ENCODE results near the gene RFT1. TPM values are rescaled to one million over a fixed set of nuclear protein-coding genes. Genes with fewer than 3 reads are reported as not detected.

The RFT1 gene
- total and polyA plus RNA-seq, 2 of the 13 experiments (the other 11 are each of a cell fraction or from before 2014, with no cell fraction given), result 23.2 to 37.0 TPM

DNA sequence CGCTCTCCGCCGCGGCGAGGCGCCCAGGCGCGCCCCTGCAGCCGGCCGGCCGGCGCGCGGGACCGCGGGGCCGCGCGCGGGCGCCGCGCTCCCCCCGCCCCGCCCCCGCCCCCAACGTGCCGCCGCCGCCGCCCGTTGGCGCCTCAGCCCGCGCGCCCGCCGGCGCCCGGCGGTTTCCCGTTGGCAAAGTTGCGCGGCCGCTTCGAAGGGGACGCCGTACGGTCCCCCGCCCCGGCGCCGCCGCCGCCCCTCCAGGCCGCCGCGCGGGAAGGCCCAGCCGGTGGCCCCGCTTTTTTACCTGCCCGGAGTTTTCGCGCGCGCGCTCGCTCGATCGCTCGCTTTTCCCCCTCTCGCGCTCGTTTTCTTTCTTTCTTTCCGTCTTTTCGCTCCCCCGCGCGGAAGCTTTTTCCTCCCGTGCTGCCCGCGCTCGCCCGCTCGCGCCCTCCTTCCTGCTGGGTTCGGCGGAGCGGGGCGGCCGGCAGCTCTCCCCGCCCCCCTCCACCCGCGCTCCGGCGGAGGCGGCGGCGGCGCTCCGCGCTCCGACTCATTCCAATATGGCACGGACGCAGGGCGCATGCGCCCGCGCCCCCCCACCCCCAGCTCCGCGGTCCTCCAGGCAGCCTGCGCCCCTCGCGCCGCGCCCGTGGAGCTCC, 84.6 kb downstream of the RFT1 start, which contains the start of gene SFMBT1 (continued):
- TF ChIP-seq RBFOX2 (IDR thresholded peaks at IDR 0.05; ENCODE audit: low read depth, low read length), result peak; percentile 77; the same call in 1 of the 2 replicates
- no peak for TF ChIP-seq FOXK2 (IDR thresholded peaks at IDR 0.05)
- TF ChIP-seq, protein P1, sequence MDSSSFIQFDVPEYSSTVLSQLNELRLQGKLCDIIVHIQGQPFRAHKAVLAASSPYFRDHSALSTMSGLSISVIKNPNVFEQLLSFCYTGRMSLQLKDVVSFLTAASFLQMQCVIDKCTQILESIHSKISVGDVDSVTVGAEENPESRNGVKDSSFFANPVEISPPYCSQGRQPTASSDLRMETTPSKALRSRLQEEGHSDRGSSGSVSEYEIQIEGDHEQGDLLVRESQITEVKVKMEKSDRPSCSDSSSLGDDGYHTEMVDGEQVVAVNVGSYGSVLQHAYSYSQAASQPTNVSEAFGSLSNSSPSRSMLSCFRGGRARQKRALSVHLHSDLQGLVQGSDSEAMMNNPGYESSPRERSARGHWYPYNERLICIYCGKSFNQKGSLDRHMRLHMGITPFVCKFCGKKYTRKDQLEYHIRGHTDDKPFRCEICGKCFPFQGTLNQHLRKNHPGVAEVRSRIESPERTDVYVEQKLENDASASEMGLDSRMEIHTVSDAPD (CRISPR knock-in tag; IDR thresholded peaks at IDR 0.05), result no peak
- TF ChIP-seq ZNF589 (CRISPR knock-in tag; conservative IDR thresholded peaks at IDR 0.05), result no peak
- TF ChIP-seq, protein P2, sequence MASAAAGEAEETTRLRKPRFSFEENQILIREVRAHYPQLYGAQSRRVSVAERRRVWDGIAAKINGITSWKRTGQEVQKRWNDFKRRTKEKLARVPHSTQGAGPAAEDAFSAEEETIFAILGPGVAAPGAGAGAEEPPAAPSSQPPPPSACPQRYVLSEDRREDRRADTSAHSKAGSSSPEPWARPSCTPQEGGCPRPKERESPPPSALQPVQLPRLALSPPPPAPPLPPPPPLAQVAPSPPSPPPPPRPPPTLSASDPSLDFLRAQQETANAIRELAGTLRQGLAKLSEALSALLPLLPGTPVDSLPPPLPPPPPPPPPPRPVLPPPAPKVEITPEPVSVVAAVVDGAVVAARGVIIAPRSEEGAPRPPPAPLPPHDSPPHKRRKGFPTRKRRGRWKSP (CRISPR knock-in tag; IDR thresholded peaks at IDR 0.05), result no peak; the same call in 1 of the 2 replicates
- TF ChIP-seq, protein P3, sequence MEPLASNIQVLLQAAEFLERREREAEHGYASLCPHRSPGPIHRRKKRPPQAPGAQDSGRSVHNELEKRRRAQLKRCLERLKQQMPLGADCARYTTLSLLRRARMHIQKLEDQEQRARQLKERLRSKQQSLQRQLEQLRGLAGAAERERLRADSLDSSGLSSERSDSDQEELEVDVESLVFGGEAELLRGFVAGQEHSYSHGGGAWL (CRISPR knock-in tag; IDR thresholded peaks at IDR 0.05), result no peak
- TF ChIP-seq, protein P4, sequence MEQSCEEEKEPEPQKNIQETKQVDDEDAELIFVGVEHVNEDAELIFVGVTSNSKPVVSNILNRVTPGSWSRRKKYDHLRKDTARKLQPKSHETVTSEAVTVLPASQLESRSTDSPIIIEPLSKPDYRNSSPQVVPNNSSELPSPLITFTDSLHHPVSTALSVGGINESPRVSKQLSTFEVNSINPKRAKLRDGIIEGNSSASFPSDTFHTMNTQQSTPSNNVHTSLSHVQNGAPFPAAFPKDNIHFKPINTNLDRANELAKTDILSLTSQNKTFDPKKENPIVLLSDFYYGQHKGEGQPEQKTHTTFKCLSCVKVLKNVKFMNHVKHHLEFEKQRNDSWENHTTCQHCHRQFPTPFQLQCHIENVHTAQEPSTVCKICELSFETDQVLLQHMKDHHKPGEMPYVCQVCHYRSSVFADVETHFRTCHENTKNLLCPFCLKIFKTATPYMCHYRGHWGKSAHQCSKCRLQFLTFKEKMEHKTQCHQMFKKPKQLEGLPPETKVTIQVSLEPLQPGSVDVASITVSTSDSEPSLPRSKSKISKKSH (CRISPR knock-in tag; IDR thresholded peaks at IDR 0.05; ENCODE audit: borderline replicate concordance), result no peak
- TF ChIP-seq FOXP1 (IDR thresholded peaks at IDR 0.05), result no peak
- no peak for TF ChIP-seq FOXP1 (CRISPR knock-in tag; IDR thresholded peaks at IDR 0.05)
- TF ChIP-seq ZNF496 (CRISPR knock-in tag; IDR thresholded peaks at IDR 0.05; ENCODE audit: insufficient replicate concordance), result no peak
- TF ChIP-seq YEATS4 (CRISPR knock-in tag; IDR thresholded peaks at IDR 0.05; ENCODE audit: borderline replicate concordance), result peak; percentile 62; the same call in 1 of the 2 replicates
- TF ChIP-seq, protein P5, sequence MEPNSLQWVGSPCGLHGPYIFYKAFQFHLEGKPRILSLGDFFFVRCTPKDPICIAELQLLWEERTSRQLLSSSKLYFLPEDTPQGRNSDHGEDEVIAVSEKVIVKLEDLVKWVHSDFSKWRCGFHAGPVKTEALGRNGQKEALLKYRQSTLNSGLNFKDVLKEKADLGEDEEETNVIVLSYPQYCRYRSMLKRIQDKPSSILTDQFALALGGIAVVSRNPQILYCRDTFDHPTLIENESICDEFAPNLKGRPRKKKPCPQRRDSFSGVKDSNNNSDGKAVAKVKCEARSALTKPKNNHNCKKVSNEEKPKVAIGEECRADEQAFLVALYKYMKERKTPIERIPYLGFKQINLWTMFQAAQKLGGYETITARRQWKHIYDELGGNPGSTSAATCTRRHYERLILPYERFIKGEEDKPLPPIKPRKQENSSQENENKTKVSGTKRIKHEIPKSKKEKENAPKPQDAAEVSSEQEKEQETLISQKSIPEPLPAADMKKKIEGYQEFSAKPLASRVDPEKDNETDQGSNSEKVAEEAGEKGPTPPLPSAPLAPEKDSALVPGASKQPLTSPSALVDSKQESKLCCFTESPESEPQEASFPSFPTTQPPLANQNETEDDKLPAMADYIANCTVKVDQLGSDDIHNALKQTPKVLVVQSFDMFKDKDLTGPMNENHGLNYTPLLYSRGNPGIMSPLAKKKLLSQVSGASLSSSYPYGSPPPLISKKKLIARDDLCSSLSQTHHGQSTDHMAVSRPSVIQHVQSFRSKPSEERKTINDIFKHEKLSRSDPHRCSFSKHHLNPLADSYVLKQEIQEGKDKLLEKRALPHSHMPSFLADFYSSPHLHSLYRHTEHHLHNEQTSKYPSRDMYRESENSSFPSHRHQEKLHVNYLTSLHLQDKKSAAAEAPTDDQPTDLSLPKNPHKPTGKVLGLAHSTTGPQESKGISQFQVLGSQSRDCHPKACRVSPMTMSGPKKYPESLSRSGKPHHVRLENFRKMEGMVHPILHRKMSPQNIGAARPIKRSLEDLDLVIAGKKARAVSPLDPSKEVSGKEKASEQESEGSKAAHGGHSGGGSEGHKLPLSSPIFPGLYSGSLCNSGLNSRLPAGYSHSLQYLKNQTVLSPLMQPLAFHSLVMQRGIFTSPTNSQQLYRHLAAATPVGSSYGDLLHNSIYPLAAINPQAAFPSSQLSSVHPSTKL (CRISPR knock-in tag; IDR thresholded peaks at IDR 0.05), result no peak
- TF ChIP-seq, protein P6, sequence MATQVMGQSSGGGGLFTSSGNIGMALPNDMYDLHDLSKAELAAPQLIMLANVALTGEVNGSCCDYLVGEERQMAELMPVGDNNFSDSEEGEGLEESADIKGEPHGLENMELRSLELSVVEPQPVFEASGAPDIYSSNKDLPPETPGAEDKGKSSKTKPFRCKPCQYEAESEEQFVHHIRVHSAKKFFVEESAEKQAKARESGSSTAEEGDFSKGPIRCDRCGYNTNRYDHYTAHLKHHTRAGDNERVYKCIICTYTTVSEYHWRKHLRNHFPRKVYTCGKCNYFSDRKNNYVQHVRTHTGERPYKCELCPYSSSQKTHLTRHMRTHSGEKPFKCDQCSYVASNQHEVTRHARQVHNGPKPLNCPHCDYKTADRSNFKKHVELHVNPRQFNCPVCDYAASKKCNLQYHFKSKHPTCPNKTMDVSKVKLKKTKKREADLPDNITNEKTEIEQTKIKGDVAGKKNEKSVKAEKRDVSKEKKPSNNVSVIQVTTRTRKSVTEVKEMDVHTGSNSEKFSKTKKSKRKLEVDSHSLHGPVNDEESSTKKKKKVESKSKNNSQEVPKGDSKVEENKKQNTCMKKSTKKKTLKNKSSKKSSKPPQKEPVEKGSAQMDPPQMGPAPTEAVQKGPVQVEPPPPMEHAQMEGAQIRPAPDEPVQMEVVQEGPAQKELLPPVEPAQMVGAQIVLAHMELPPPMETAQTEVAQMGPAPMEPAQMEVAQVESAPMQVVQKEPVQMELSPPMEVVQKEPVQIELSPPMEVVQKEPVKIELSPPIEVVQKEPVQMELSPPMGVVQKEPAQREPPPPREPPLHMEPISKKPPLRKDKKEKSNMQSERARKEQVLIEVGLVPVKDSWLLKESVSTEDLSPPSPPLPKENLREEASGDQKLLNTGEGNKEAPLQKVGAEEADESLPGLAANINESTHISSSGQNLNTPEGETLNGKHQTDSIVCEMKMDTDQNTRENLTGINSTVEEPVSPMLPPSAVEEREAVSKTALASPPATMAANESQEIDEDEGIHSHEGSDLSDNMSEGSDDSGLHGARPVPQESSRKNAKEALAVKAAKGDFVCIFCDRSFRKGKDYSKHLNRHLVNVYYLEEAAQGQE (IDR thresholded peaks at IDR 0.05; ENCODE audit: borderline replicate concordance in 1 of 2, low read depth in 1 of 2, low read length in 2 of 2), result no peak
- no peak for TF ChIP-seq ZNF569 (CRISPR knock-in tag; IDR thresholded peaks at IDR 0.05; ENCODE audit: borderline replicate concordance)
- TF ChIP-seq ZNF780A (CRISPR knock-in tag; IDR thresholded peaks at IDR 0.05), result no peak
